HepG2 (cell line): ENCODE measurements around the gene IGIP. TPM values are rescaled to one million over a fixed set of nuclear protein-coding genes. Genes with fewer than 3 reads are reported as not detected.

Experiments
- ATAC-seq: fragments of 200-7000 bp; cut with Tn5 transposase; 3 replicates; pipeline ENCODE4 v1.9.1; 2020; ENCODE audit warnings: mild to moderate bottlenecking, moderate library complexity
- BruUV-seq: library from RNA; stranded (reverse); fragments of 400-500 nt; replicated peaks from 2 replicates; lab custom pipeline; 2021; lab: Mats Ljungman, UMichigan
- CTCF ChIA-PET: fragments of 300-600 bp; formaldehyde crosslinking; extraction: SDS; loops from one replicate; lab custom pipeline; 2021; ENCODE audit warnings: low total read pairs, inconsistent platforms, low intra/inter-chr PET ratio; lab: Yijun Ruan, JAX
- POLR2A ChIA-PET: fragments of 350-600 bp; sonication (Branson Sonifier 250); formaldehyde crosslinking; loops from one replicate; lab custom pipeline; 2020; ENCODE audit warnings: antibody characterized with exemption, inconsistent platforms; lab: Yijun Ruan, JAX
- DNase-seq: peaks from one replicate; pipeline ENCODE4 v3.0.0-alpha.2; 2015; ENCODE audit warnings: low spot score
- FAIRE-seq: peaks from 3 replicates; lab custom pipeline; 2011; peaks lifted over from hg19 to GRCh38; lab: Jason Lieb, UNC
- H2AFZ ChIP-seq: one replicate; pipeline ENCODE4 v1.6.1; 2011; ENCODE audit warnings: low read length, inconsistent platforms
- H3K27ac ChIP-seq: fragments of 300-600 bp; 3 replicates; pipeline ENCODE4 v1.8.0; 2011; ENCODE audit warnings: mixed run types, mild to moderate bottlenecking, mixed read lengths, low read length, inconsistent platforms; ENCODE audit not compliant: insufficient read depth; ENCODE audit errors: extremely low read length
- H3K27me3 ChIP-seq, 2 experiments: fragments of 200-600 bp in 1 of 2; 2 replicates in 1 of 2; 3 replicates in 1 of 2; pipeline versions ENCODE4 v1.6.0 to v1.8.0; 2011; ENCODE audit warnings: low read length in 2 of 2, mild to moderate bottlenecking in 2 of 2, moderate library complexity in 2 of 2, inconsistent platforms in 1 of 2; ENCODE audit not compliant: insufficient read depth in 2 of 2, control insufficient read depth in 1 of 2
- H3K36me3 ChIP-seq, 2 experiments: fragments of 200-600 bp in 1 of 2; replicated peaks in 1 of 2; 2 replicates in 1 of 2; 3 replicates in 1 of 2; pipeline versions ENCODE4 v1.5.1 to v1.8.0; 2011; ENCODE audit warnings: low read length in 2 of 2, inconsistent platforms in 1 of 2; ENCODE audit not compliant: insufficient read depth in 2 of 2, control insufficient read depth in 1 of 2
- H3K4me1 ChIP-seq: 2 replicates; pipeline ENCODE4 v1.5.1; 2012; ENCODE audit warnings: low read length, inconsistent platforms; ENCODE audit not compliant: insufficient read depth
- H3K4me2 ChIP-seq: 2 replicates; pipeline ENCODE4 v1.6.0; 2011; ENCODE audit warnings: low read depth, low read length, inconsistent platforms
- H3K4me3 ChIP-seq, 3 experiments: fragments of 200-600 bp in 1 of 3; sonication (generic), shearing (Covaris generic) in 1 of 3; replicated peaks in 1 of 3; 2 replicates each; pipeline ENCODE4 v1.5.1; 2011 to 2016; ENCODE audit warnings: low read length in 3 of 3, inconsistent platforms in 2 of 3, low read depth in 2 of 3, mild to moderate bottlenecking in 2 of 3, control low read depth in 1 of 3, mixed read lengths in 1 of 3; ENCODE audit not compliant: insufficient read depth in 1 of 3
- H3K79me2 ChIP-seq: one replicate; pipeline ENCODE4 v1.6.1; 2011; ENCODE audit warnings: low read length, inconsistent platforms; ENCODE audit not compliant: insufficient read depth
- H3K9ac ChIP-seq: 2 replicates; pipeline ENCODE4 v1.6.0; 2011; ENCODE audit warnings: mild to moderate bottlenecking, low read depth, low read length, inconsistent platforms; ENCODE audit not compliant: insufficient read depth
- H3K9me3 ChIP-seq: 2 replicates; pipeline ENCODE4 v1.5.1; 2012; ENCODE audit warnings: mild to moderate bottlenecking, low read length
- H4K20me1 ChIP-seq: 2 replicates; pipeline ENCODE4 v1.6.0; 2011; ENCODE audit warnings: inconsistent platforms, mild to moderate bottlenecking, low read length, moderate library complexity; ENCODE audit not compliant: insufficient read depth
- GPN1 ChIP-seq: sonication (generic); formaldehyde crosslinking; IDR thresholded peaks from 2 replicates; pipeline ENCODE4 v1.5.1; 2020; ENCODE audit warnings: missing genetic modification reagents, borderline replicate concordance
- MATR3 ChIP-seq: sonication (generic); formaldehyde crosslinking; IDR thresholded peaks from 2 replicates; pipeline ENCODE4 v1.4.0; 2020; ENCODE audit warnings: missing genetic modification reagents
- MXD1 ChIP-seq: sonication (generic); formaldehyde crosslinking; IDR thresholded peaks from 2 replicates; pipeline ENCODE4 v1.4.0; 2020; ENCODE audit warnings: mild to moderate bottlenecking, missing genetic modification reagents
- NFATC3 ChIP-seq: sonication (generic); formaldehyde crosslinking; IDR thresholded peaks from 2 replicates; pipeline ENCODE4 v1.5.1; 2020; ENCODE audit warnings: mild to moderate bottlenecking, missing genetic modification reagents
- RBM39 ChIP-seq: fragments of 200-400 bp; formaldehyde crosslinking; IDR thresholded peaks from one replicate; pipeline ENCODE4 v1.6.1; 2018; ENCODE audit warnings: antibody characterized with exemption, mild to moderate bottlenecking, low read depth, low read length; ENCODE audit not compliant: poor library complexity, severe bottlenecking
- RCOR2 ChIP-seq: IDR thresholded peaks from 2 replicates; pipeline ENCODE4 v1.6.1; 2016; ENCODE audit warnings: missing biosample characterization, missing genetic modification reagents
- UBTF ChIP-seq: sonication (generic); formaldehyde crosslinking; IDR thresholded peaks from 2 replicates; pipeline ENCODE4 v1.4.0; 2020; ENCODE audit warnings: mild to moderate bottlenecking, missing genetic modification reagents
- ZNF264 ChIP-seq: sonication (generic); formaldehyde crosslinking; IDR thresholded peaks from 2 replicates; pipeline ENCODE4 v1.4.0; 2020; ENCODE audit warnings: missing genetic modification reagents
- ZNF274 ChIP-seq: sonication (generic); formaldehyde crosslinking; IDR thresholded peaks from 2 replicates; pipeline ENCODE4 v1.5.1; 2020; ENCODE audit warnings: mild to moderate bottlenecking, missing genetic modification reagents
- ZNF282 ChIP-seq: fragments of 450-650 bp; IDR thresholded peaks from 2 replicates; pipeline ENCODE4 v1.6.1; 2018; ENCODE audit not compliant: partially characterized antibody
- ZNF292 ChIP-seq: sonication (generic); formaldehyde crosslinking; IDR thresholded peaks from 2 replicates; pipeline ENCODE4 v1.8.1; 2022; ENCODE audit warnings: mild to moderate bottlenecking, low read depth, missing genetic modification reagents, borderline replicate concordance
- ZNF33B ChIP-seq: sonication (generic); formaldehyde crosslinking; IDR thresholded peaks from 2 replicates; pipeline ENCODE4 v1.5.1; 2020; ENCODE audit warnings: mild to moderate bottlenecking, missing genetic modification reagents
- ZNF574 ChIP-seq: sonication (generic); formaldehyde crosslinking; IDR thresholded peaks from 2 replicates; pipeline ENCODE4 v1.4.0; 2020; ENCODE audit warnings: missing genetic modification reagents
- ZNF709 ChIP-seq: sonication (generic); formaldehyde crosslinking; IDR thresholded peaks from 2 replicates; pipeline ENCODE4 v1.5.0; 2020; ENCODE audit warnings: mild to moderate bottlenecking, missing genetic modification reagents
- ZNF768 ChIP-seq: sonication (generic); formaldehyde crosslinking; IDR thresholded peaks from 2 replicates; pipeline ENCODE4 v1.4.0; 2020; ENCODE audit warnings: missing genetic modification reagents
- ZNF816 ChIP-seq: sonication (generic); formaldehyde crosslinking; IDR thresholded peaks from 2 replicates; pipeline ENCODE4 v1.8.0; 2022; ENCODE audit warnings: missing genetic modification reagents, mild to moderate bottlenecking, borderline replicate concordance
- WGBS: methylation state at CpG from one replicate; pipeline ENCODE4 v1.1.6; 2017; ENCODE audit warnings: low lambda C conversion rate; 5-methylcytosine and 5-hydroxymethylcytosine counted together
- in situ Hi-C: cut with HindIII; loops from 2 replicates; pipeline ENCODE4 v1.10.0; 2017; ENCODE audit warnings: low pct_unique_long_range_greater_than_20kb; ENCODE audit not compliant: extremely low pct_ligation_motif_present
- intact Hi-C: fragments of 100-400 bp; cut with micrococcal nuclease; formaldehyde crosslinking; loops from one replicate; pipeline ENCODE4 v1.10.0; 2022; ENCODE audit not compliant: unreplicated experiment
- polyA plus RNA-seq, 8 experiments: library from polyadenylated mRNA; depleted of rRNA in 3 of 8; stranded (reverse) in 7 of 8; unstranded in 1 of 8; fragments of >200 nt; fragmentation: Illumina TruSeq in 4 of 8; extraction: Trizol in 4 of 8; gene quantifications; 2 replicates each; pipeline versions ENCODE4 v1.2.1 to v1.2.3, GENCODE V29; 2011 to 2016; ENCODE audit warnings: low read depth in 4 of 8, missing spikeins in 1 of 8, mixed read lengths in 1 of 8; ENCODE audit not compliant: insufficient read depth in 1 of 8
- total RNA-seq, 5 experiments: library from RNA; depleted of rRNA; stranded (reverse); fragments of >200 nt; fragmentation: Illumina TruSeq; extraction: Trizol; gene quantifications; 2 replicates each; pipeline ENCODE4 v1.2.3, GENCODE V29; 2016; ENCODE audit warnings: low read depth in 1 of 5
- TF ChIP-seq, protein P1 (sequence below): sonication (generic); formaldehyde crosslinking; IDR thresholded peaks from 2 replicates; pipeline ENCODE4 v1.8.1; 2023; ENCODE audit warnings: missing genetic modification reagents, mild to moderate bottlenecking, borderline replicate concordance

Gene IGIP
- total and polyA plus RNA-seq, 2 of the 13 experiments (the other 11 are each of a cell fraction or from before 2014, with no cell fraction given): 1.7 to 2.1 TPM

GRCh38 chr5:140114341-140115185 lies 11.2 kb upstream of the IGIP start:
- Histone ChIP-seq H3K4me3 (peak overlapping the region; percentile 86 to 92 (median 89)), H3K27me3 (no peaks in the 10 kb centered on the region; a peak in 1 of 5 replicates), H3K27ac (peak overlapping the region; percentile 88), H3K79me2 (peaks cover 79% of the 10 kb centered on the region), H3K9ac (peak overlapping the region; percentile 86), H3K4me2 (peak overlapping the region; percentile 93), H3K9me3 (no peaks in the 10 kb centered on the region), H3K36me3 (no peaks in the 10 kb centered on the region), H4K20me1 (peaks cover 28% of the 10 kb centered on the region), H3K4me1 (peaks cover 69% of the 10 kb centered on the region), H2AFZ (no peak overlapping the region)
- intact Hi-C loops: loop anchor here (5.0 kb wide), 1 partner anchor 37 kb away; no protein-coding TSS in a partner anchor
- FAIRE-seq (no peak), DNase-seq (no peak), ATAC-seq (peak; percentile 45)
- POLR2A ChIA-PET: interaction anchor here (0.6 to 1.8 kb wide), 5 partner anchors 8 to 222 kb away, joined by 3 to 6 read pairs (median 3); no protein-coding TSS in a partner anchor
- WGBS: 7% methylated on average over 5 of the region's 65 CpGs
- CTCF ChIA-PET: interaction anchor here (1.2 kb wide), 1 partner anchor 41 kb away, joined by 4 read pairs; no protein-coding TSS in a partner anchor
- no TSS peak for BruUV-seq
- in situ Hi-C loops: no loop called here
- TF ChIP-seq GPN1 (0 out of 2 replicates have a peak, but pooled peaks have one; percentile 9), UBTF (CRISPR knock-in tag) (peak; percentile 78; the same call in 1 of the 2 replicates), ZNF768 (peak; percentile 39; the same call in 1 of the 2 replicates), ZNF709 (CRISPR knock-in tag) (0 out of 2 replicates have a peak, but pooled peaks have one; percentile 42), RBM39 (peak; percentile 80), ZNF274 (CRISPR knock-in tag) (peak; percentile 57; the same call in 1 of the 2 replicates), ZNF292 (CRISPR knock-in tag) (peak; percentile 73; the same call in 1 of the 2 replicates), ZNF264 (CRISPR knock-in tag) (no peak), ZNF574 (0 out of 2 replicates have a peak, but pooled peaks have one; percentile 32), MXD1 (0 out of 2 replicates have a peak, but pooled peaks have one; percentile 31), MATR3 (CRISPR knock-in tag) (no peak), RCOR2 (CRISPR knock-in tag) (no peak), NFATC3 (CRISPR knock-in tag) (no peak), ZNF282 (no peak), ZNF33B (0 out of 2 replicates have a peak, but pooled peaks have one; percentile 61), ZNF816 (CRISPR knock-in tag) (0 out of 2 replicates have a peak, but pooled peaks have one; percentile 33)
- TF ChIP-seq, protein P1, sequence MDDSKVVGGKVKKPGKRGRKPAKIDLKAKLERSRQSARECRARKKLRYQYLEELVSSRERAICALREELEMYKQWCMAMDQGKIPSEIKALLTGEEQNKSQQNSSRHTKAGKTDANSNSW (CRISPR knock-in tag): 0 out of 2 replicates have a peak, but pooled peaks have one; percentile 76
